Vagina (tissue), 2 donors: Measurements from ENCODE around the gene EFCAB9.

Experiments
- POLR2AphosphoS5 ChIP-seq, 2 donors: sonication (generic); formaldehyde crosslinking; IDR thresholded peaks; one replicate each; pipeline ENCODE4 v1.9.0; 2017; ENCODE audit warnings: antibody characterized with exemption in 2 of 2, mild to moderate bottlenecking in 2 of 2, low read depth in 1 of 2; ENCODE audit not compliant: insufficient read depth in 1 of 2
- TF ChIP-seq, protein P1 (sequence below), 3 experiments: fragments of 450-650 bp in 2 of 3; fragments of 200-600 bp in 1 of 3; sonication (generic) in 1 of 3; IDR thresholded peaks; one replicate each; pipeline ENCODE4 v1.5.1; 2017 to 2019; ENCODE audit warnings: antibody characterized with exemption in 3 of 3, mild to moderate bottlenecking in 2 of 3, moderate library complexity in 2 of 3

- TF ChIP-seq, protein P1, sequence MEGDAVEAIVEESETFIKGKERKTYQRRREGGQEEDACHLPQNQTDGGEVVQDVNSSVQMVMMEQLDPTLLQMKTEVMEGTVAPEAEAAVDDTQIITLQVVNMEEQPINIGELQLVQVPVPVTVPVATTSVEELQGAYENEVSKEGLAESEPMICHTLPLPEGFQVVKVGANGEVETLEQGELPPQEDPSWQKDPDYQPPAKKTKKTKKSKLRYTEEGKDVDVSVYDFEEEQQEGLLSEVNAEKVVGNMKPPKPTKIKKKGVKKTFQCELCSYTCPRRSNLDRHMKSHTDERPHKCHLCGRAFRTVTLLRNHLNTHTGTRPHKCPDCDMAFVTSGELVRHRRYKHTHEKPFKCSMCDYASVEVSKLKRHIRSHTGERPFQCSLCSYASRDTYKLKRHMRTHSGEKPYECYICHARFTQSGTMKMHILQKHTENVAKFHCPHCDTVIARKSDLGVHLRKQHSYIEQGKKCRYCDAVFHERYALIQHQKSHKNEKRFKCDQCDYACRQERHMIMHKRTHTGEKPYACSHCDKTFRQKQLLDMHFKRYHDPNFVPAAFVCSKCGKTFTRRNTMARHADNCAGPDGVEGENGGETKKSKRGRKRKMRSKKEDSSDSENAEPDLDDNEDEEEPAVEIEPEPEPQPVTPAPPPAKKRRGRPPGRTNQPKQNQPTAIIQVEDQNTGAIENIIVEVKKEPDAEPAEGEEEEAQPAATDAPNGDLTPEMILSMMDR (IDR thresholded peaks at IDR 0.05): no peak
- no peak for TF ChIP-seq POLR2AphosphoS5 (IDR thresholded peaks at IDR 0.05; ENCODE audit: insufficient read depth in 1 of 2, low read depth in 1 of 2)
Measured at GRCh38 chr5:172245703-172246125, 51.7 kb downstream of the EFCAB9 start.
